CD14-positive monocyte (primary cell): ENCODE results near the gene PSG5. TPM values are rescaled to one million over a fixed set of nuclear protein-coding genes. Genes with fewer than 3 reads are reported as not detected.
"Not testable (repeated sequence)": the region's sequence is repeated elsewhere in the genome, so short reads cannot be mapped to it uniquely, and the experiment has no call there.

Experiments
- DNase-seq, 3 donors: peaks; one replicate each; pipeline ENCODE4 v3.0.0-alpha.2; 2011 to 2022
- H2AFZ ChIP-seq: 2 replicates; pipeline ENCODE4 v1.6.0; 2012; ENCODE audit warnings: mild to moderate bottlenecking, low read depth, low read length, inconsistent platforms; ENCODE audit not compliant: insufficient read depth, poor library complexity, severe bottlenecking
- H3K27ac ChIP-seq, 2 donors: 1 replicate in 1 of 2; 2 replicates in 1 of 2; pipeline ENCODE4 v1.5.1; 2012 to 2013; ENCODE audit warnings: low read length in 2 of 2, control low read depth in 1 of 2, inconsistent platforms in 1 of 2, low read depth in 1 of 2, mild to moderate bottlenecking in 1 of 2
- H3K27me3 ChIP-seq, 2 donors: one replicate each; pipeline versions ENCODE4 v1.6.0 to v1.6.1; 2011 to 2013; ENCODE audit warnings: low read length in 2 of 2; ENCODE audit not compliant: control insufficient read depth in 2 of 2, insufficient read depth in 2 of 2
- H3K36me3 ChIP-seq, 2 donors: replicated peaks in 1 of 2; 1 replicate in 1 of 2; 2 replicates in 1 of 2; pipeline versions ENCODE4 v1.5.1 to v1.6.1; 2012 to 2013; ENCODE audit warnings: low read length in 2 of 2, control low read depth in 1 of 2, inconsistent platforms in 1 of 2, mild to moderate bottlenecking in 1 of 2; ENCODE audit not compliant: insufficient read depth in 2 of 2, control insufficient read depth in 1 of 2
- H3K4me1 ChIP-seq, 2 donors: 1 replicate in 1 of 2; 2 replicates in 1 of 2; pipeline versions ENCODE4 v1.5.1 to v1.6.1; 2012 to 2013; ENCODE audit warnings: low read length in 2 of 2, control low read depth in 1 of 2, inconsistent platforms in 1 of 2, mild to moderate bottlenecking in 1 of 2, moderate library complexity in 1 of 2; ENCODE audit not compliant: insufficient read depth in 2 of 2, control insufficient read depth in 1 of 2
- H3K4me2 ChIP-seq: replicated peaks from 2 replicates; pipeline ENCODE3; 2012; ENCODE audit warnings: low read length, moderate library complexity, mild to moderate bottlenecking; ENCODE audit not compliant: poor library complexity, severe bottlenecking; ENCODE audit errors: extremely low read depth
- H3K4me3 ChIP-seq, 3 experiments: fragments of 200-600 bp in 1 of 3; sonication (generic) in 1 of 3; replicated peaks in 1 of 3; 1 replicate in 2 of 3; 2 replicates in 1 of 3; pipeline ENCODE4 v1.5.1; 2011 to 2013; ENCODE audit warnings: low read length in 3 of 3, mild to moderate bottlenecking in 3 of 3, control low read depth in 2 of 3, low read depth in 2 of 3, inconsistent platforms in 1 of 3, moderate library complexity in 1 of 3
- H3K79me2 ChIP-seq: 2 replicates; pipeline ENCODE4 v1.6.0; 2012; ENCODE audit warnings: mild to moderate bottlenecking, control low read depth, inconsistent platforms, low read length, moderate library complexity; ENCODE audit not compliant: insufficient read depth
- H3K9ac ChIP-seq: 2 replicates; pipeline ENCODE4 v1.6.0; 2017; ENCODE audit warnings: low read length, mild to moderate bottlenecking; ENCODE audit not compliant: insufficient read depth, poor library complexity, severe bottlenecking
- H3K9me3 ChIP-seq, 2 donors: replicated peaks in 1 of 2; 1 replicate in 1 of 2; 2 replicates in 1 of 2; pipeline versions ENCODE4 v1.5.1 to v1.6.1; 2012 to 2013; ENCODE audit warnings: low read length in 2 of 2, control low read depth in 1 of 2; ENCODE audit not compliant: control insufficient read depth in 1 of 2, insufficient read depth in 1 of 2
- H4K20me1 ChIP-seq: 2 replicates; pipeline ENCODE4 v1.6.0; 2012; ENCODE audit warnings: mild to moderate bottlenecking, low read length, control low read depth, moderate library complexity; ENCODE audit not compliant: insufficient read depth
- H3K27ac Mint-ChIP-seq, 7 donors: one replicate each; pipeline ENCODE4 v1.8.0; 2020; ENCODE audit warnings: mild to moderate bottlenecking in 7 of 7, mixed read lengths in 7 of 7, moderate library complexity in 6 of 7, inconsistent platforms in 2 of 7
- H3K27me3 Mint-ChIP-seq, 3 donors: one replicate each; pipeline ENCODE4 v1.8.0; 2021 to 2022; ENCODE audit warnings: low read depth in 3 of 3, mild to moderate bottlenecking in 3 of 3, mixed read lengths in 3 of 3, moderate library complexity in 3 of 3, inconsistent platforms in 1 of 3
- H3K36me3 Mint-ChIP-seq, 2 donors: one replicate each; pipeline ENCODE4 v1.8.0; 2020; ENCODE audit warnings: mixed read lengths in 2 of 2, inconsistent platforms in 1 of 2, mild to moderate bottlenecking in 1 of 2
- H3K4me1 Mint-ChIP-seq: one replicate; pipeline ENCODE4 v1.8.0; 2020; ENCODE audit warnings: mild to moderate bottlenecking, mixed read lengths
- H3K4me3 Mint-ChIP-seq, 2 donors: one replicate each; pipeline ENCODE4 v1.8.0; 2020; ENCODE audit warnings: mild to moderate bottlenecking in 2 of 2, mixed read lengths in 2 of 2, moderate library complexity in 1 of 2
- H3K9me3 Mint-ChIP-seq, 7 donors: one replicate each; pipeline ENCODE4 v1.8.0; 2020 to 2022; ENCODE audit warnings: mixed read lengths in 7 of 7, mild to moderate bottlenecking in 6 of 7, moderate library complexity in 6 of 7, inconsistent platforms in 2 of 7
- WGBS: methylation state at CpG from one replicate; pipeline ENCODE4 v1.1.5; 2013; ENCODE audit warnings: missing lambda C conversion rate; ENCODE audit not compliant: insufficient coverage; 5-methylcytosine and 5-hydroxymethylcytosine counted together
- intact Hi-C, 2 donors: fragments of 100-400 bp; cut with micrococcal nuclease; formaldehyde crosslinking; loops; one replicate each; pipeline versions ENCODE4 v1.15.0 to v1.15.1; 2023
- polyA plus RNA-seq, 3 donors: library from polyadenylated mRNA; depleted of rRNA in 1 of 3; unstranded in 2 of 3; stranded (reverse) in 1 of 3; fragments of 300-500 nt in 2 of 3; fragments of >200 nt in 1 of 3; fragmentation: Illumina TruSeq in 2 of 3; gene quantifications; 1 replicate in 2 of 3; 2 replicates in 1 of 3; pipeline ENCODE4 v1.2.3, GENCODE V29; 2012 to 2021
- TF ChIP-seq, protein P1 (sequence below): fragments of 200-600 bp; IDR thresholded peaks from one replicate; pipeline ENCODE4 v1.8.0; 2022; ENCODE audit warnings: antibody characterized with exemption, mild to moderate bottlenecking

The PSG5 gene
- polyA plus RNA-seq, 3 donors, result not detected

DNA sequence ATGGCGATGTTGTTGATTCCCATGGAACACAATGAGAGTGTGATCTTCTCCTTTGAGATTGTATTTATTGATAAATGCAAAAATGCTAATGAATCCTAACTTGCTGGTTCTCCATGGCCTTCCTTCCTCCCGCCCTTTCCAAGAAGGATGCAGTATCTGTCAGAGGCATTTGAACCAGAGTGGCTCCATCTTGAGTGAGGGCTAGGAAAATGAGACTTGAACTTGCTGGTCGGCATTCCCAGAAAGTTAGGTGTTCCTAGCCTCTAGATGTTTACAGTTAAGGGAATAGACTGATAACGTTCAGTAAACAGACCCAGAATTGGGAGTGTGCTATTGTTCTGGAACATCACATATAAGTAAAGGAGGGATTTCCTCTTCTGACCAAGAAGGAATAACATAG, 59.6 kb downstream of the PSG5 start:
- no peaks in the 10 kb centered on the region for H3K36me3 Mint-ChIP-seq
- 100% methylated on average over 2 of the region's 4 CpGs for WGBS
- Histone ChIP-seq H3K9ac (no peak overlapping the region), H2AFZ (no peak overlapping the region), H3K4me3 (no peak overlapping the region), H3K4me1 (no peaks in the 10 kb centered on the region), H3K36me3 (no peaks in the 10 kb centered on the region), H3K27me3 (no peaks in the 10 kb centered on the region), H3K4me2 (no peak overlapping the region), H3K79me2 (no peaks in the 10 kb centered on the region), H3K9me3 (peaks cover 0 to 6% of the 10 kb centered on the region in 2 donors), H3K27ac (no peak overlapping the region), H4K20me1 (no peaks in the 10 kb centered on the region)
- H3K9me3 Mint-ChIP-seq, result peaks cover 0 to 16% (median 11%) of the 10 kb centered on the region in 7 donors
- no peak overlapping the region for H3K4me3 Mint-ChIP-seq
- H3K27ac Mint-ChIP-seq, result no peak overlapping the region
- H3K27me3 Mint-ChIP-seq, result peaks cover 0 to 2% (median 2%) of the 10 kb centered on the region in 3 donors
- no peaks in the 10 kb centered on the region for H3K4me1 Mint-ChIP-seq
- no peak for DNase-seq
- intact Hi-C loops, result no loop called here
- TF ChIP-seq, protein P1, sequence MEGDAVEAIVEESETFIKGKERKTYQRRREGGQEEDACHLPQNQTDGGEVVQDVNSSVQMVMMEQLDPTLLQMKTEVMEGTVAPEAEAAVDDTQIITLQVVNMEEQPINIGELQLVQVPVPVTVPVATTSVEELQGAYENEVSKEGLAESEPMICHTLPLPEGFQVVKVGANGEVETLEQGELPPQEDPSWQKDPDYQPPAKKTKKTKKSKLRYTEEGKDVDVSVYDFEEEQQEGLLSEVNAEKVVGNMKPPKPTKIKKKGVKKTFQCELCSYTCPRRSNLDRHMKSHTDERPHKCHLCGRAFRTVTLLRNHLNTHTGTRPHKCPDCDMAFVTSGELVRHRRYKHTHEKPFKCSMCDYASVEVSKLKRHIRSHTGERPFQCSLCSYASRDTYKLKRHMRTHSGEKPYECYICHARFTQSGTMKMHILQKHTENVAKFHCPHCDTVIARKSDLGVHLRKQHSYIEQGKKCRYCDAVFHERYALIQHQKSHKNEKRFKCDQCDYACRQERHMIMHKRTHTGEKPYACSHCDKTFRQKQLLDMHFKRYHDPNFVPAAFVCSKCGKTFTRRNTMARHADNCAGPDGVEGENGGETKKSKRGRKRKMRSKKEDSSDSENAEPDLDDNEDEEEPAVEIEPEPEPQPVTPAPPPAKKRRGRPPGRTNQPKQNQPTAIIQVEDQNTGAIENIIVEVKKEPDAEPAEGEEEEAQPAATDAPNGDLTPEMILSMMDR, result no peak

DNA sequence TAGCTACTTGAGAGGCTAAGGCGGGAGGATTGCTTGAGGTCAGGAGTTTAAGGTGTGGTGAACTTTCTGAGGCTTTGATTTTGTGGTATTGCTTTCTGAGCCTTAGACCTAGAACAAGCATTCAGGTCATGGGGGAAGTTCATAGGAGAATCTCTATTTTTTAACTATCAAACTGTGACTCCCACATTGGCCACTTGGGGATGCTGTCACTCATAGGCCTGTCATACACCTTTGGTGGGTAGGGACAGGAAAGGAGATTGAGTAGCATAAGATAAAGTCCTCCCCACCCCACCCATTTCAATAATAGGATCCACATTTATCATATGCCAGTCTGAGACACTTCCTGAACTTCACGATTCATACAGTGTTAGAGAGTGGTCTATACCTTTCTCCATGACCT, 62.0 kb downstream of the PSG5 start:
- Mint-ChIP-seq H3K36me3 (no peaks in the 10 kb centered on the region), H3K4me3 (no peak overlapping the region)
- intact Hi-C loops, result no loop called here

DNA sequence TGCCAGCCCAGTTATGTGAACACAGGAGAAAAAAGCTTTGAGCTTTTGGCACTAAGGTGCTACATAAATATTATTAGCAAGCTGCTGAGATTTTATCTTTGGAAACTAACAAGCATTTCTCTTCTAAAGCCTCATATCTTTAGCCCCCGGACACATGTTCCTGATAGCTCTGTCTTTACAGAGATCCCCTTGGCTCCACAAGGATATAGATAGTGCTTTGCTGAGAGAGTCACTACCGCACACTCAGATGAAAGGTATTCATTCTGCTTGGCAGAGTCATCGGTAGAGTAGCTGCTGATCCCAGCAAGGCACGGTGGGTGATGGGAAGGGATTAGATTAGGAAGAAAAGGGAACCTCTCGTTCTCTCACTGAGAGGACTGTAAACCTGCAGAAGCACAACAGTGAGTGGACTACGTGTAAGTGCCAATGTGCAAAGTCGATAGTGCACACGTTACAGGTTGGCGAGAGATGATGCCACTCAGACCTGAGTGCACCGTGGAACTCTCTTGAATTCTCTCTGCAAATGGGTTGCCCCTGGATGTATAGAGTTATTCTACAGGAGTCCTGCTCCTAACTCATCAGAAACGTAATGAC, 65.8 kb downstream of the PSG5 start:
- DNase-seq, H3K4me3 ChIP-seq, H3K79me2 ChIP-seq, H3K9ac ChIP-seq, H3K27me3 Mint-ChIP-seq, H4K20me1 ChIP-seq, H3K27me3 ChIP-seq, H3K4me3 Mint-ChIP-seq, H3K4me1 ChIP-seq, H3K36me3 Mint-ChIP-seq, H3K27ac Mint-ChIP-seq, H3K9me3 ChIP-seq, H3K36me3 ChIP-seq, H3K27ac ChIP-seq, H2AFZ ChIP-seq, H3K4me1 Mint-ChIP-seq, H3K4me2 ChIP-seq, intact Hi-C loops: not testable (repeated sequence)
- peaks cover 2 to 30% (median 9%) of the 10 kb centered on the region in 7 donors for H3K9me3 Mint-ChIP-seq
- WGBS, result 90% methylated on average over 9 of the region's 11 CpGs

More for the DNA sequence above, 62.0 kb downstream of the PSG5 start:
- Histone ChIP-seq H3K9ac (no peak overlapping the region), H3K4me3 (no peak overlapping the region), H3K9me3 (peaks cover 0 to 7% of the 10 kb centered on the region in 2 donors), H3K27me3 (no peaks in the 10 kb centered on the region), H3K79me2 (no peaks in the 10 kb centered on the region), H3K4me1 (no peaks in the 10 kb centered on the region), H4K20me1 (no peaks in the 10 kb centered on the region), H3K36me3 (no peaks in the 10 kb centered on the region), H3K4me2 (no peak overlapping the region), H2AFZ (no peak overlapping the region), H3K27ac (no peak overlapping the region)
- H3K27me3 Mint-ChIP-seq, result peaks cover 0 to 2% (median 2%) of the 10 kb centered on the region in 3 donors
- H3K9me3 Mint-ChIP-seq, result peaks cover 0 to 19% (median 11%) of the 10 kb centered on the region in 7 donors
- TF ChIP-seq, protein P1, result no peak
- H3K27ac Mint-ChIP-seq, result no peak overlapping the region
- no peak for DNase-seq
- no CpG with 5 or more reads among the region's 2 CpGs for WGBS
- no peaks in the 10 kb centered on the region for H3K4me1 Mint-ChIP-seq
